K562 (cell line): Measurements from ENCODE around the gene SMIM10. TPM values are rescaled to one million over a fixed set of nuclear protein-coding genes. Genes with fewer than 3 reads are reported as not detected.

Experiments used
- ARID1B ChIP-seq: fragments of 450-650 bp; IDR thresholded peaks from 2 replicates; pipeline ENCODE4 v1.6.1; 2016; ENCODE audit warnings: antibody characterized with exemption, mild to moderate bottlenecking, inconsistent platforms
- CCAR2 ChIP-seq: fragments of 200-400 bp; formaldehyde crosslinking; IDR thresholded peaks from 2 replicates; pipeline ENCODE4 v1.6.1; 2017; ENCODE audit warnings: mild to moderate bottlenecking, low read depth, low read length
- CLOCK ChIP-seq: fragments of 250-450 bp; sonication (Bioruptor Pico); IDR thresholded peaks from 2 replicates; pipeline ENCODE4 v1.4.0; 2020; ENCODE audit warnings: mild to moderate bottlenecking, moderate library complexity, borderline replicate concordance
- CREM ChIP-seq: IDR thresholded peaks from 2 replicates; pipeline ENCODE4 v1.6.1; 2014; ENCODE audit warnings: antibody characterized with exemption, low read depth
- DACH1 ChIP-seq: fragments of 450-650 bp; IDR thresholded peaks from 2 replicates; pipeline ENCODE4 v1.6.1; 2018; ENCODE audit not compliant: partially characterized antibody
- DEAF1 ChIP-seq: fragments of 450-650 bp; formaldehyde crosslinking; IDR thresholded peaks from 2 replicates; pipeline ENCODE4 v1.4.0; 2020; ENCODE audit warnings: mild to moderate bottlenecking, moderate library complexity
- FOXK1 ChIP-seq: sonication (generic); formaldehyde crosslinking; IDR thresholded peaks from 2 replicates; pipeline ENCODE4 v1.8.0; 2022; ENCODE audit warnings: missing genetic modification reagents, mild to moderate bottlenecking, borderline replicate concordance
- HINFP ChIP-seq: fragments of 450-650 bp; conservative IDR thresholded peaks from 2 replicates; pipeline ENCODE4 v1.6.1; 2016; ENCODE audit warnings: missing genetic modification characterization, low read depth, mild to moderate bottlenecking, control low read depth, missing compliant biosample characterization
- HSF4 ChIP-seq: fragments of 250-450 bp; sonication (Bioruptor Pico); IDR thresholded peaks from 2 replicates; pipeline ENCODE4 v2.1.2; 2022; ENCODE audit warnings: mild to moderate bottlenecking, moderate library complexity, borderline replicate concordance
- MXI1 ChIP-seq: IDR thresholded peaks from 2 replicates; pipeline ENCODE4 v1.6.1; 2011; ENCODE audit warnings: low read depth, mild to moderate bottlenecking, improper control_type of control experiment, low read length
- PURB ChIP-seq: sonication (generic); formaldehyde crosslinking; IDR thresholded peaks from 2 replicates; pipeline ENCODE4 v1.9.0; 2021; ENCODE audit warnings: low read depth, mild to moderate bottlenecking, missing genetic modification reagents
- SETDB1 ChIP-seq: IDR thresholded peaks from one replicate; pipeline ENCODE4 v1.6.1; 2012; ENCODE audit warnings: low read length, control low read depth, inconsistent platforms
- TSHZ1 ChIP-seq: fragments of 250-450 bp; sonication (Bioruptor Pico); IDR thresholded peaks from 2 replicates; pipeline ENCODE4 v1.4.0; 2020; ENCODE audit warnings: mild to moderate bottlenecking, moderate library complexity
- ZNF766 ChIP-seq: fragments of 200-800 bp; sonication (Bioruptor generic); conservative IDR thresholded peaks from 2 replicates; pipeline ENCODE4 v1.6.1; 2016; ENCODE audit warnings: missing genetic modification characterization, missing compliant biosample characterization
- ZSCAN32 ChIP-seq: fragments of 450-650 bp; formaldehyde crosslinking; IDR thresholded peaks from 2 replicates; pipeline ENCODE4 v1.4.0; 2020; ENCODE audit warnings: mild to moderate bottlenecking, moderate library complexity
- polyA plus RNA-seq, 8 experiments: library from polyadenylated mRNA; depleted of rRNA in 4 of 8; stranded (reverse) in 5 of 8; unstranded in 3 of 8; fragments of >200 nt; fragmentation: Nextera tagmentation in 2 of 8; fragmentation: Illumina TruSeq in 1 of 8; extraction: Ambion mirVana in 2 of 8; extraction: Trizol in 1 of 8; gene quantifications; 2 replicates each; pipeline versions ENCODE4 v1.2.1 to v1.2.3, GENCODE V29; 2011 to 2014; ENCODE audit warnings: inconsistent platforms in 1 of 8, missing spikeins in 1 of 8
- total RNA-seq, 7 experiments: library from RNA; depleted of rRNA in 6 of 7; stranded (reverse); fragments of >200 nt in 6 of 7; fragmentation: Illumina TruSeq in 2 of 7; extraction: Trizol in 2 of 7; gene quantifications; 2 replicates each; pipeline versions ENCODE4 v1.2.1 to v1.2.3, GENCODE V29; 2011 to 2021; ENCODE audit warnings: low replicate concordance in 1 of 7

SMIM10 gene
- total and polyA plus RNA-seq, 9 of the 15 experiments (the other 6 are each of a cell fraction or from before 2014, with no cell fraction given), result 2.1 to 25.3 (median 16.4) TPM

- no peak for TF ChIP-seq CCAR2
- no peak for TF ChIP-seq MXI1
- no peak for TF ChIP-seq FOXK1
- no peak for TF ChIP-seq TSHZ1 (CRISPR knock-in tag)
- no peak for TF ChIP-seq DEAF1
- no peak for TF ChIP-seq HSF4 (CRISPR knock-in tag)
- peak; percentile 2 for TF ChIP-seq DACH1
- TF ChIP-seq ZNF766 (CRISPR knock-in tag), result no peak
- TF ChIP-seq ARID1B, result no peak; the same call in 1 of the 2 replicates
- TF ChIP-seq CREM, result peak; percentile 20; the same call in 1 of the 2 replicates
- TF ChIP-seq SETDB1, result no peak
- TF ChIP-seq CLOCK, result no peak
- TF ChIP-seq HINFP (tag), result no peak
- no peak for TF ChIP-seq ZSCAN32 (CRISPR knock-in tag)
- no peak for TF ChIP-seq PURB (CRISPR knock-in tag)
Observed at GRCh38 chrX:135003876-135004623, 13.3 kb downstream of the SMIM10 start (continued).
